ENCODE data around the gene NRCAM.
"Not testable (repeated sequence)": the region's sequence is repeated elsewhere in the genome, so short reads cannot be mapped to it uniquely, and the experiment has no call there.

The NRCAM gene

GRCh38 chr7:108455998-108456677 is at the start of gene NRCAM:
TSS of gene NRCAM (minus strand) at chr7:108456436. CDS start at chr7:108240064, 216,372 bp downstream.
- peak; percentile 96 for DNase-seq (ENCODE audit: low read depth, low spot score)

- DNase-seq (ENCODE audit: low read depth, low spot score), result not testable (repeated sequence)
These were observed 48.3 kb upstream of the NRCAM start for GRCh38 chr7:108504576-108504975.

GRCh38 chr7:108503112-108504026 is 47.1 kb upstream of the NRCAM start:
- no peak for DNase-seq (ENCODE audit: low read depth, low spot score)

- DNase-seq (ENCODE audit: low read depth, low spot score), result no peak
These were observed 43.3 kb upstream of the NRCAM start for GRCh38 chr7:108499566-108499965.

GRCh38 chr7:108498481-108498880 is 42.2 kb upstream of the NRCAM start:
- DNase-seq (ENCODE audit: low read depth, low spot score), result no peak

- DNase-seq (ENCODE audit: low read depth, low spot score), result peak; percentile 77
These were observed 41.0 kb upstream of the NRCAM start for GRCh38 chr7:108497082-108497725.

- peak; percentile 24 for DNase-seq (ENCODE audit: low read depth, low spot score)
These were observed 36.5 kb upstream of the NRCAM start for GRCh38 chr7:108492742-108493141.

GRCh38 chr7:108488768-108489538 is 32.7 kb upstream of the NRCAM start:
- DNase-seq (ENCODE audit: low read depth, low spot score), result no peak

- no peak for DNase-seq (ENCODE audit: low read depth, low spot score)
These were observed 31.4 kb upstream of the NRCAM start for GRCh38 chr7:108487646-108488045.

- peak; percentile 38 for DNase-seq (ENCODE audit: low read depth, low spot score)
These were observed 30.2 kb upstream of the NRCAM start for GRCh38 chr7:108486291-108486966.

- no peak for DNase-seq (ENCODE audit: low read depth, low spot score)
These were observed 27.9 kb upstream of the NRCAM start for GRCh38 chr7:108484137-108484536.

- peak; percentile 59 for DNase-seq (ENCODE audit: low read depth, low spot score)
These were observed 24.1 kb upstream of the NRCAM start for GRCh38 chr7:108480311-108480710.

- no peak for DNase-seq (ENCODE audit: low read depth, low spot score)
These were observed 23.5 kb upstream of the NRCAM start for GRCh38 chr7:108479751-108480150.

GRCh38 chr7:108479118-108479517 is 22.9 kb upstream of the NRCAM start:
- no peak for DNase-seq (ENCODE audit: low read depth, low spot score)

- no peak for DNase-seq (ENCODE audit: low read depth, low spot score)
These were observed 12.0 kb upstream of the NRCAM start for GRCh38 chr7:108468246-108468645.

GRCh38 chr7:108467391-108467790 is 11.2 kb upstream of the NRCAM start:
- no peak for DNase-seq (ENCODE audit: low read depth, low spot score)

GRCh38 chr7:108466322-108466721 is 10.1 kb upstream of the NRCAM start:
- DNase-seq (ENCODE audit: low read depth, low spot score), result not testable (repeated sequence)

GRCh38 chr7:108464743-108465142 is 8.5 kb upstream of the NRCAM start:
- DNase-seq (ENCODE audit: low read depth, low spot score), result no peak

GRCh38 chr7:108463613-108464012 is 7.4 kb upstream of the NRCAM start:
- no peak for DNase-seq (ENCODE audit: low read depth, low spot score)

GRCh38 chr7:108461840-108462239 is 5.6 kb upstream of the NRCAM start:
- DNase-seq (ENCODE audit: low read depth, low spot score), result no peak

GRCh38 chr7:108460964-108461363 is 4.7 kb upstream of the NRCAM start:
- no peak for DNase-seq (ENCODE audit: low read depth, low spot score)
